Sigmoid colon (tissue), 7 donors: ENCODE results near the gene TLL2. TPM values are rescaled to one million over a fixed set of nuclear protein-coding genes. Genes with fewer than 3 reads are reported as not detected.

Experiments used
- DNase-seq: peaks from one replicate; pipeline ENCODE4 v3.0.0-alpha.2; 2019
- H3K27ac ChIP-seq, 4 donors: fragments of 200-600 bp; sonication (generic); one replicate each; pipeline ENCODE4 v1.5.1; 2016 to 2019; ENCODE audit warnings: mild to moderate bottlenecking in 1 of 4
- H3K27me3 ChIP-seq, 3 donors: fragments of 200-600 bp; sonication (generic); one replicate each; pipeline ENCODE4 v1.5.1; 2019; ENCODE audit warnings: mild to moderate bottlenecking in 1 of 3
- H3K36me3 ChIP-seq, 4 donors: fragments of 200-600 bp; sonication (generic); one replicate each; pipeline ENCODE4 v1.5.1; 2016 to 2019
- H3K4me1 ChIP-seq, 4 donors: fragments of 200-600 bp; sonication (generic); one replicate each; pipeline ENCODE4 v1.5.1; 2017 to 2019
- H3K4me3 ChIP-seq, 4 donors: fragments of 200-600 bp; sonication (generic); one replicate each; pipeline ENCODE4 v1.5.1; 2017 to 2019; ENCODE audit warnings: mild to moderate bottlenecking in 2 of 4, moderate library complexity in 1 of 4
- H3K9me3 ChIP-seq, 4 donors: fragments of 200-600 bp in 3 of 4; sonication (generic) in 3 of 4; one replicate each; pipeline versions ENCODE4 v1.5.1 to v1.6.1; 2013 to 2019
- EP300 ChIP-seq, 4 donors: sonication (generic); formaldehyde crosslinking; IDR thresholded peaks; one replicate each; pipeline ENCODE4 v1.6.1; 2017; ENCODE audit warnings: antibody characterized with exemption in 4 of 4
- POLR2A ChIP-seq, 2 donors: fragments of 450-650 bp; IDR thresholded peaks; one replicate each; pipeline ENCODE4 v1.6.1; 2016; ENCODE audit warnings: antibody characterized with exemption in 2 of 2, mild to moderate bottlenecking in 2 of 2, moderate library complexity in 2 of 2
- POLR2AphosphoS5 ChIP-seq, 4 donors: sonication (generic); formaldehyde crosslinking; IDR thresholded peaks; one replicate each; pipeline ENCODE4 v1.6.1; 2017; ENCODE audit warnings: antibody characterized with exemption in 4 of 4
- WGBS, 2 donors: extraction: QIAGEN DNeasy Blood & Tissue Kit; methylation state at CpG; one replicate each; pipeline ENCODE4 v1.1.7; 2013; 5-methylcytosine and 5-hydroxymethylcytosine counted together
- intact Hi-C: fragments of 100-400 bp; cut with DNase I; formaldehyde crosslinking; loops from one replicate; pipeline ENCODE4 v1.15.1; 2023
- polyA plus RNA-seq, 3 donors: library from polyadenylated mRNA; stranded (reverse); fragments of 200-250 nt; gene quantifications; one replicate each; pipeline ENCODE4 v1.2.3, GENCODE V29; 2013
- total RNA-seq, 4 donors: library from RNA; depleted of rRNA; stranded (reverse); fragments of >200 nt; gene quantifications; one replicate each; pipeline ENCODE4 v1.1.0, GENCODE V29; 2016
- TF ChIP-seq, protein P1 (sequence below), 4 experiments: fragments of 450-650 bp in 3 of 4; fragments of 200-600 bp in 1 of 4; IDR thresholded peaks; one replicate each; pipeline ENCODE4 v1.5.1; 2016 to 2019; ENCODE audit warnings: antibody characterized with exemption in 4 of 4, mild to moderate bottlenecking in 3 of 4, moderate library complexity in 2 of 4
- donor health status: healthy with polysubstance abuse.
- donor health status: Bipolar disorder and iron deficiency.
- donor health status: healthy.

The TLL2 gene
- total and polyA plus RNA-seq, 7 donors: 0.14 to 2.2 (median 0.36) TPM; not detected in 2

DNA sequence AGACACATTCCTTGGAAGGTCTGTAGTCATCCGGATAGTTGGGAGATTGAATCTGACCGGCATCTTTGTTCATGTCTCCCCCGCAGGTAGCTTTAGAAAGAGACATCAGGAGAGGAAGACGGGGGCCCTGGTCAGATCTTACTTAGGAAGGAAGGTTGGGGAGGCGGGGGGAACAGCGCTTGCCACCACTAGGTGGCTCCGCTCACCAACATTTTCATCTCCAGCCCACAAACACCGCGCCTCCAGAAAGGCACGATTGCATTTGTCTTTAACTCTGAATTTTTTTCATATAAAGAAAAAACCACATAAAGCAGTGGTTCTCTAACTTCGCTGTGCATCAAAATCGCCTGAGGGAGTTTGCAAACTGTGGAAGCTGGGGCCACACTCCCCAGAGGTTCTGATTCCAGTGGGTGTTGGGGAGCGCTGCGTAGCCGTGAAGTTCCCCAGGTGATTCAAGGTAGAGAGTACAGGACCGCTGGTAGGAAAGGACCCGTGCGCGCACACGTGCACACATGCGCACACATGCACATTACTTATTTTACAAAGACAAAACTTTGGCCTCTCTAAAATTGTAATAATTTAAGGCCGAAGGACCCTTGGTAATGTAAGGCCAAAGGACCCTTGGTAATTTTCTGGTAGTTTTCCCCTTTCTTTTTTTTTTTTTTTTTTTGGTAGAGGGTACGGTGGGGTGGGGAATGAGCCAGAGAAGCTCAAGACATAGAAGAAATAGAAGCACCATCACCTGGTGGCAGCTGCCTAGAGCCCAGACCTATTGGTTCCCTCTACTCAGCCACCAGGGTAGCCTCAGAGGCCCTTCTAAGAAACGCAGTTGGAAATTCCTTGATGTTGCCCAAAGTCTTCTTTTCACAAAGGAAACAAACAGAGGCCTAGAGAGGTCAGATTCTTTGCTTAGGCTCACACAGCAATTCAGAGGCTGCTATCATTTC is 117.5 kb downstream of the TLL2 start:
- TF ChIP-seq POLR2AphosphoS5 (IDR thresholded peaks at IDR 0.05) (no peak), POLR2A (IDR thresholded peaks at IDR 0.05) (no peak), EP300 (IDR thresholded peaks at IDR 0.05) (no peak)
- TF ChIP-seq, protein P1, sequence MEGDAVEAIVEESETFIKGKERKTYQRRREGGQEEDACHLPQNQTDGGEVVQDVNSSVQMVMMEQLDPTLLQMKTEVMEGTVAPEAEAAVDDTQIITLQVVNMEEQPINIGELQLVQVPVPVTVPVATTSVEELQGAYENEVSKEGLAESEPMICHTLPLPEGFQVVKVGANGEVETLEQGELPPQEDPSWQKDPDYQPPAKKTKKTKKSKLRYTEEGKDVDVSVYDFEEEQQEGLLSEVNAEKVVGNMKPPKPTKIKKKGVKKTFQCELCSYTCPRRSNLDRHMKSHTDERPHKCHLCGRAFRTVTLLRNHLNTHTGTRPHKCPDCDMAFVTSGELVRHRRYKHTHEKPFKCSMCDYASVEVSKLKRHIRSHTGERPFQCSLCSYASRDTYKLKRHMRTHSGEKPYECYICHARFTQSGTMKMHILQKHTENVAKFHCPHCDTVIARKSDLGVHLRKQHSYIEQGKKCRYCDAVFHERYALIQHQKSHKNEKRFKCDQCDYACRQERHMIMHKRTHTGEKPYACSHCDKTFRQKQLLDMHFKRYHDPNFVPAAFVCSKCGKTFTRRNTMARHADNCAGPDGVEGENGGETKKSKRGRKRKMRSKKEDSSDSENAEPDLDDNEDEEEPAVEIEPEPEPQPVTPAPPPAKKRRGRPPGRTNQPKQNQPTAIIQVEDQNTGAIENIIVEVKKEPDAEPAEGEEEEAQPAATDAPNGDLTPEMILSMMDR (IDR thresholded peaks at IDR 0.05): peak; percentile 79 to 88 (median 82)
- Histone ChIP-seq H3K36me3 (no peaks in the 10 kb centered on the region), H3K4me1 (peaks cover 0 to 13% (median 7%) of the 10 kb centered on the region in 4 donors), H3K4me3 (no peak overlapping the region), H3K27ac (no peak overlapping the region), H3K9me3 (no peaks in the 10 kb centered on the region), H3K27me3 (peaks cover 0 to 9% (median 0%) of the 10 kb centered on the region in 3 donors)
- intact Hi-C loops: loop anchor here (1.0 to 5.0 kb wide), 3 partner anchors 21 to 436 kb away; partner anchors contain the start of genes LCOR and TLL2
- WGBS, 2 donors: 18 to 26% methylated on average over 24 of the region's 24 CpGs
- peak; percentile 87 for DNase-seq

DNA sequence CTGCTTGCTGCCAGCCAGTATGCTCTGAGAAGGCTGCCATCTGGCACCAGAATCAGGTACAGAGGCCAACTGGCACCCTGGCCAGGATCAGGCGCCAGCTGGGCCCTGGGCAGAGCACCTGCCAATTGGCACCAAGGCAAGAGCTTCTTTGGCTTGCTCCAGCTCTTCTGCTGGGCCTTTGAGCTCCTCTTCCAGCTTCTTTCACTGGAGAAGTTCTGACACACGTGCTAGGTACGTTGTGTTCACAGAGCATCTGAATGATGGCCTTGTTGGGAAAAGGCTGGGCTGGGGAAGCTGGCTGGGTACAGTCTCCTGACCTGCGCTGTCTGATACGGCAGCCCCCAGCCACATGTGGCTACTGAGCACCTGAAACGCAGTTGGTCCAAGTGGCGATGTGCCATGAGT is 123.3 kb downstream of the TLL2 start:
- H3K4me1 ChIP-seq: peaks cover 0 to 40% (median 35%) of the 10 kb centered on the region in 4 donors
- peak; percentile 62 to 85 (median 73) for TF ChIP-seq EP300 (IDR thresholded peaks at IDR 0.05)
- TF ChIP-seq POLR2AphosphoS5 (IDR thresholded peaks at IDR 0.05): peak; percentile 80 to 93 (median 89)
- TF ChIP-seq POLR2A (IDR thresholded peaks at IDR 0.05): no peak
- TF ChIP-seq, protein P1 (IDR thresholded peaks at IDR 0.05): no peak
- H3K27me3 ChIP-seq: peaks cover 0 to 2% (median 0%) of the 10 kb centered on the region in 3 donors
- H3K9me3 ChIP-seq: no peaks in the 10 kb centered on the region
- WGBS, 2 donors: 74 to 84% methylated on average over 7 of the region's 7 CpGs
- H3K36me3 ChIP-seq: no peaks in the 10 kb centered on the region
- DNase-seq: peak; percentile 96
- peak overlapping the region in 3 of 4 donors; percentile 73 to 75 (median 73) for H3K27ac ChIP-seq
- intact Hi-C loops: loop anchor here (1.0 kb wide), 1 partner anchor 12 kb away; no protein-coding TSS in a partner anchor
- no peak overlapping the region for H3K4me3 ChIP-seq

DNA sequence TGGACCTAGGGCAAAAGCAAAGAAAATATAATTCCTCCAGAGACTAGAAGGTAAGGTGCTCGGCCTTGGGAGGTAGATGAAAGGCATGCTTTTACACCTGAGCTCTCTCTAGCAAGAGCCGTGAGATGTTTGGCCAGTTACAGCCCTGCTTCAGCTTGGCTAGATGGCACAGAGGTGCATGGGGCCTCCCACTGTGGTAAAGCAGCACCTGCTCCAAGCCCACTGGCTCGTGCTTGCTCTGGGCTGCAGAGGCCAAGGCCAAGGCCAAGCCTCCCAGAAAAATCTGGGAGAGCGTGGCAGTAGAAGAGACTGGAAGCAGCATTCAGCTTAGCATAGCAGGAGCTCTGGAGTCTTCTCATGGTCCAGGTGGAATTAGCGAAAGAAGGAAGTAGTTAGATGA is 123.9 kb downstream of the TLL2 start:
- 80 to 82% methylated on average over 5 of the region's 5 CpGs for WGBS, 2 donors
- H3K36me3 ChIP-seq: no peaks in the 10 kb centered on the region
- no peak for DNase-seq
- intact Hi-C loops: loop anchor here (1.0 kb wide), 1 partner anchor 11 kb away; no protein-coding TSS in a partner anchor
- H3K4me1 ChIP-seq: peaks cover 0 to 40% (median 35%) of the 10 kb centered on the region in 4 donors
- H3K27me3 ChIP-seq: no peaks in the 10 kb centered on the region
- TF ChIP-seq POLR2A (IDR thresholded peaks at IDR 0.05): no peak
- no peak overlapping the region for H3K4me3 ChIP-seq
- no peaks in the 10 kb centered on the region for H3K9me3 ChIP-seq
- peak overlapping the region in 3 of 4 donors; percentile 73 to 75 (median 73) for H3K27ac ChIP-seq

DNA sequence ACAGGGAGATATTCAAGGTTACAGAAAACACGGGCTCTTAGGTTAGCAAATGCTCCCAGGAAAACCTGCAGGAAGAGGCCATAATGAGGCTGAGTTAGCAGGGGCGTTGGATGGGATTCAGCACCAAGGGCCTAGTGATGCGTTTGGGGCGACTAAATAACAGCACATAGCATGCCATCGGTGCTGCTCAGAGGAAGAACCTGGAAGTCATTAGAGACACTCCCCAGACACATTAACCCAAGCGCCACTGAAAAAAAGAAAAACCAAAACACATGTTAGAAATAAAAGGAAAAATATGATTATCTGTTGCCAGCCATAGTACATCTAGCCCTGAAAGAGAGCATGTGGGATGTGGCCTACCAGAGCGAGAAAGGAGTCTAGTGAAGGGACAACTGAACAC is 126.1 kb downstream of the TLL2 start:
- Histone ChIP-seq H3K9me3 (no peaks in the 10 kb centered on the region), H3K36me3 (no peaks in the 10 kb centered on the region), H3K4me3 (no peak overlapping the region), H3K27me3 (no peaks in the 10 kb centered on the region), H3K27ac (no peak overlapping the region), H3K4me1 (peaks cover 0 to 40% (median 35%) of the 10 kb centered on the region in 4 donors)
- no peak for TF ChIP-seq POLR2A (IDR thresholded peaks at IDR 0.05)
- TF ChIP-seq POLR2AphosphoS5 (IDR thresholded peaks at IDR 0.05): no peak
- TF ChIP-seq, protein P1 (IDR thresholded peaks at IDR 0.05): no peak
- TF ChIP-seq EP300 (IDR thresholded peaks at IDR 0.05): no peak
- intact Hi-C loops: no loop called here
- WGBS, 2 donors: 86 to 88% methylated on average over 7 of the region's 7 CpGs
- DNase-seq: no peak

DNA sequence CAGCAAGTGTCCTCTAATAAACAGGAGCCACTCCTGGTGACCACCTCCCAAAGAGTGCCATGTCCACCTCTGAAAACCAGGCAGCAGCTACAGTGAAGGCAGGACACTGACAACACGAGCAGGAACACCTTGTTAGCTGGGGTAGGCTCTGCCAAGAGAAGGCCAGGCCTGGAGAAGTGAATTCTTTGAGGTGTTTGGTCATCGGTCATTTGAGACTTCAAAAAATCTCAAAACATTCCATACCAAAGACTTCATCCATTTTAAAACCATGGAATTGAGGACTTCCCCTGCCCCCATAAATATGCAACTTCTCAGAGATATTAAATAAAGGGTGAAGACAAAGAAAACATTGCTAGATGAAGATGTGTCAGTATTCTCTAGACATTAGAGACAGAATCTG is 126.6 kb downstream of the TLL2 start:
- WGBS, 2 donors: 74 to 76% methylated on average over 2 of the region's 2 CpGs
- H3K36me3 ChIP-seq: no peaks in the 10 kb centered on the region
- no peak for DNase-seq
- H3K27me3 ChIP-seq: no peaks in the 10 kb centered on the region
- TF ChIP-seq EP300 (IDR thresholded peaks at IDR 0.05) (no peak), POLR2A (IDR thresholded peaks at IDR 0.05) (no peak), POLR2AphosphoS5 (IDR thresholded peaks at IDR 0.05) (no peak)
- TF ChIP-seq, protein P1 (IDR thresholded peaks at IDR 0.05): no peak
- peaks cover 0 to 41% (median 35%) of the 10 kb centered on the region in 4 donors for H3K4me1 ChIP-seq
- no peak overlapping the region for H3K4me3 ChIP-seq
- intact Hi-C loops: no loop called here
- no peak overlapping the region for H3K27ac ChIP-seq
- no peaks in the 10 kb centered on the region for H3K9me3 ChIP-seq
